GM10847 (cell line): ENCODE measurements around the gene HS3ST3A1.

Experiments
- POLR2A ChIP-seq: IDR thresholded peaks from 2 replicates; pipeline ENCODE4 v1.6.1; 2011; ENCODE audit not compliant: insufficient read length; ENCODE audit errors: extremely low read depth

The HS3ST3A1 gene

DNA sequence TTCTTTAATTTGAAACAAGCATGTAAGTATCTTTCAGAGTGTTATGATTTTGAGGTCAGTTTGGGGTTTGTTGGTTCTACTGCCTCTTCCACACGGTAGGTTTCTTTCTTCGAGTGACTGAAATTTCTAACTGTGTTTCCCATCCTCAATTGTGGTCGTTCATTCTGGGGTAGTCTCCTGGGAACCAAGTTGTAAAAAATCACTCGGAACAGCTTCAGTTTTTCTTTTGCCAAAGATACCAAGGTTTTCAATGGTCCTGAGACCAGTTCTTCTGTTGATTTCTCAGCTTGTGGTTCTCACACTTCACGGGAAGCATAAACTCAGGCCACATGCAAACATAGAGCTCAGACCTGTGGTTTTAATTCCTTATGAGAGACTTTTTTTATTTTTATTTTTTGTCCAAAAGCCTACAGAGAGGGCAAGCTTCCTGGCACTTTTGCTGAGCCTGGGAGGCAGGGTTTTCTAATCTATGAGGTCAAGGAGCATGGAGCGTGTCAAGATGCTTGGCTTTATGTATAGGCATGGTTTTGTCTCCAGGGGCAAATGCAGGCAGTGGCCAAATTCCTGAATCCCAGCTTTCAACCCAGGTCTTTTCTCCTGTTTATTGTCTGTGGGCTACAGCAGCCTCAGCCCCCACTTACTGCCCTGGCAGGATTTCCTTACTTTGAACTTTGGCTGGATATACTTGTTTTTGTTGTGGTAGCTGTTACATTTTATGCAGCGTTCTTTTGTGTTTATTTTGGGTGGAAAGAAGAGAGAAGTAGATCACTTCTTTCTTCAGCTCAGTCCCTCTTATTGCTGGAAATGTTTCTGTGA is 32.9 kb downstream of the HS3ST3A1 start:
- no peak for TF ChIP-seq POLR2A

DNA sequence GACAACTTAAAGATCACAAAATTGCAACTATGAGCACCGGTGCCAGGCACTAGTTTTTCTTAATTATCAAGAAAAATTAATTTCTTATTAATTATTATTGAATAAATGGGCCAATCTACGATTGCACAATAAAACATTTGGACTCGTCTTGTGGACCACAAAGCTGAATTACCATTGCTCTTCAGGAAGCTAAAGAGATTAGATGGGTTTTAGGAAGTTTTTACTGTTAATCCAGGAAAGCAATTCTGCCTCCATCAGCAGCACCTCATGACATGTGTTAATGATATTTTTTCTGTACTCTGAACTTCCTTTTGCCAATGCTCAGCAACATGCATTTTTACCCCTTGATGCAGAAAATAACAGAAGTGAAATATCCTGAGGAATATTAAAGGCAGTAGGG is 37.9 kb downstream of the HS3ST3A1 start:
- no peak for TF ChIP-seq POLR2A

DNA sequence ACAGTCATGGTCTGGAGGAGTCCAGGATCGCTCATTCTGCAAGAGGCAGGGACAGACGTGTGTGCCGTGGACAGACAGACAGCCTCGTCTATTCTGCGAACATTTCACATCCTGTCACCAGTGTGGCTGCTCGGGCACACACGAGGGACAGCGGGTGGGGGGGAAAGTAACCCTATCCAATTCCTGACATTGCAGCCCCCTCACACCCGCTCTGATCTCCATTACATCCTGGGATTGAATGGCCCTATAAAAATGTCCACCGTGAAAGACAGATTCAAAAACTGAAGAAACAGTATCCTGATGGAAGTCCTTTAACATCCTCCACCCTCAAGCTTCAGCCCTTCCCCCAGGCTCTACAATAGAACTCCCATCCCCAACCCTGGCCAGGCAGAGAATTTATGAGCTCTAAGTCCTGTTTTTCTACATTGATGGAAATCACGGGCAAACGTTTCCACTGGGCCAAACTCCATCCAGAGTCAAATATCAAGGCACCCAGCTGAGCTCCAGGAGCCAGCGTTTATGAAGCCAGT is 39.4 kb downstream of the HS3ST3A1 start:
- TF ChIP-seq POLR2A = no peak

DNA sequence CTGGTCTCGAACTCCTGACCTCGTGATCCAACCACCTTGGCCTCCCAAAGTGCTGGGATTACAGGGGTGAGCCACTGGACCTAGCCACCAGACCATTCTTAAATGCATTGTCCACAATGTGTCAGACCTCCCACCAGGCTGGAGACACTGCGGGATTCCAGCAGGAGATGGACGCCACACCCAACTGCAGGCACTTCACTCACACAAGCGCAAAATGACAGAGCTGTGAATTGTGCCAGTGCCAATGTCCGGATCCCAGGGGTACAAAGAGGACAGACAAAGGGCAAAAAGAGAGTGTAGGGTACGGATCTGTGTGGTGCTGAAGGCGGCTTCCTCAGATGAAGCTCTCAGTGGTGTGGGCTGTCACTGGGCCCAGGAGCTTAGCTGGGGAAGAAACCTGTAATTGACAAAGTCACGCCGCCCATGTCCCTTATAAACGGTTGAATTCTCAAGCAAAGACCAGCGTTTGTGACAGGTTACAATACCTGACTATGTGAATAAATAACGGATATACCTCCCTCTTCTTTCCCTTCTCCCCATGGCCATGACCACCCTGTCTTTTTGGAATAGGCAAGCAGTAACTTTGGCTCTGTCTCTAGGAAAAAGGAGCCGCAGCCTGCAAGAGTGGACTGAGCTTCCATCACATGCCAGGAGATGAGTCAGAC is 40.0 kb downstream of the HS3ST3A1 start:
- TF ChIP-seq POLR2A = no peak

DNA sequence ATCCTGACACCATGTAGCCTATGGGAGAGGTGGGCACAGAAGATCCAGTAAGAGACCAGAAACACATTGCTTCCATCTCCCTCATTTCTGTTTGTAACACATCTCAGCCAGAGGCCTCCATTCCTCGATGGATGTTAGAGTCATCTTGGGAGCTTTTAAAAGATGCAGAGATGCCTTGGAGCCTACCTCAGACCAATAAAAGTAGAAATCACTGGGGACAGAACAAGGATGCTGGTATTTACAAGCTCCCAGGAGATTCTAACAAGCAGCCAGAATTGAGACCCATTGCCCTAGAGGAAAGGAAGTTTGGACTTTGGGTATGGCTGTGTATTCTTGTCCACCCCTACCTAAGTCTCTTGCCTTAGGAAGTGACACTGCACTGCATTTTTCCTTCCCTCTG is 40.8 kb downstream of the HS3ST3A1 start:
- TF ChIP-seq POLR2A = no peak

DNA sequence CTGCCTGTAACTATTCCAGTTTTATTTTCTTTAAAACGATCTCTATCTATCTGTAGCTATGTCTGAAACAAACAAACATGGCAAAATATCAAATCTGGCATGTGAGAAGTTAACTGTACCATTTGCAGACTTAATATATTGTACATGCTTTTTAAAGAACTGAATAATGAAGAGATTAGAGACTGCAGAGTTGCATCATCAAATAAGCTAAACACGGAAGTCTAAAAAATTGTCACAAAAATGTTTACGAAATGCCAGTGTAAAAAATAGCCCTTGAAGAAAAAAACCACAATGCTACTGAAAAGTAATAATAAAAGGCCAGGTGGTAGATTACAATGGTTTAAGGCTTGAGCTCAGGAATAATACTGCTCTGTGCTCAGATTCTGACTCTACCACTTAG is 43.1 kb downstream of the HS3ST3A1 start:
- TF ChIP-seq POLR2A = no peak

DNA sequence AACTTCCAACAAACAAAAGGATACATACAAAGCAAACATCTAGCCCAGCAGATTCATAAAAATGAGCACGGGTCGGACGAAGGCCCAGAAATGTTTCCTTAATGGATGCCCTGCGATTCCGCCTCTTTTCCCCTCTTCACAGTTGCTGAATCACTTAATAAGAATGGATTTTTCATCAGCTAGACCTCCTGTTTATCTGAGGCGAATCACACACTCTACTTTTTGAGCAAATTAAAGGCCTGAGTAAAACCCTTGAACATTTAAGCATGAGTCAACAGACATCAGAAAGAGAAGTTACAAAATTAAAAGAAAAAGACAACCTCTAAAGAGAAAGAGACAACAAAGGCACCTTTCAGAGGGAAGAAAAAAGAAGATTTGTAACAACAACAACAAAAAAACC is 44.7 kb downstream of the HS3ST3A1 start:
- no peak for TF ChIP-seq POLR2A

DNA sequence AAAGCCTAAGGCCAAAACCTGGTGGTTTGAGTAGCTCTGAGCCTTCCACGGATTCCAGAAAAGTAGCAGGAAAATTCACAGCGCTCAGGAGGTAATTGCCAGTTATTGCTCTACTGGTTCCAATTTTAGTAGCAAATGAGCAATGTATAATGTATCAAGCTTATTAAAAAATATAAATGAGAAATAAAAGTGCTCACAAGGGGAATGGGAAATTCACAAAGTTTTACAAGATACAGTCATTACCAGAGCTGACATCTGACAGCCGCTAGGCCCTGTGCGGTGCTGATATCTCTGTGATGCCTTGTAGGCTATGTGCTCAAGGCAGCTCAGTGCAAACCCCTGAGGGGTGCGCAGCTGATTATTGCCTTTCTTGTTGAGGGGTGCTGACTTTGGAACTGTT is 47.5 kb downstream of the HS3ST3A1 start:
- TF ChIP-seq POLR2A = no peak

DNA sequence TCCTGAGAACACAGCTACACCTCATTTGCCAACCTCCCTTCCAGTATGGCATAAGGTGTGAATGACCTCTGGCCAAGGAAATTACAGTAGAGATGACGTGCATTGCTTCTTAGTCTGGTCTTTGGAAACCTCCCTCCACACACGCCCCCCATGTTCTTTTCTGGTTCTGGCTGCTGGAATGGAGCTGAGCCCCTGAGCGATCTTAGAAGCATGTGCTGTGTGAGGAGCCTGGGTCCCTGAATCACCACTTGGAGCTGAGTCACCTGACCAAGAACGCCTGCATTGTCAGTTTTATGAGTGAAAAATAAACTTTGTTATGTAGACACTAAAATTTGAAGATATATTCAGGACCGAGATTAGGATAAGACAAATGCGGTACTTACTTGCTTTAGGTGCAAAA is 51.4 kb downstream of the HS3ST3A1 start:
- no peak for TF ChIP-seq POLR2A

DNA sequence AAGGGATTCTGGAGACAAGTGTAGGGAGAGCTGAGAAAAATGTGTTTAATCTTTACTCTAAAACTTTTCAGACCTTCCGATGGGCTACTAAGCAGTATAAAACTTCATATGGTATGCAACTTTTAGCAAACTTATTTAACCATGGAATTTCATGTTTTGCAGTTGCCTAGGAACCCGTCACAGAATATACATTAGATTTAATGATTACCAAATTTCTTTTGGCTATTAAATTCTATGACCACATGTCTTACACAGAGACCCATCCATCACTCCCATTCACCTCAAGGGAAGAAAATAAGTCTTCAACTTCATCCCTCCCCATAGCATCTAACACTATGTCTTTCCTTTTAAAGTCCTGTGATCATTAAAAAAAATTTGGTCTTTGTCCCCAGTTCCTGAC is 54.9 kb downstream of the HS3ST3A1 start:
- TF ChIP-seq POLR2A = no peak

DNA sequence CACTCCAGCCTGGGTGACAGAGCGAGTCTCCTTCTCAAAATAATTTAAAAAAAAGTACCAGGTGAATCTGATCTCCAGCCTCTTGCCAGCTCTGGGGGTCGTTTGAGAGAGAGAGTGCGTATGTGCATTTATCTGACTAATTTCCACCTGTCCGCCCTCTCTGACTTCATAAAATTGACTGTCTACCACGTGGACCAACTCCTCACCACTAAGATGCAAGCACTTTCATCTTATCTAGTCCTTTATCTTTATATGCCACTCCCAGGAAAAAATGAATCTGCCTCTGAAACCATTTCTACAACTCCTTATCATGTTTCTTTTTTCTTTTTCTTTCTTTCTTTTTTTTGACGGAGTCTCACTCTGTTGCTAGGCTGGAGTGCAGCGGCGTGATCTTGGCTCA is 55.8 kb downstream of the HS3ST3A1 start:
- no peak for TF ChIP-seq POLR2A

DNA sequence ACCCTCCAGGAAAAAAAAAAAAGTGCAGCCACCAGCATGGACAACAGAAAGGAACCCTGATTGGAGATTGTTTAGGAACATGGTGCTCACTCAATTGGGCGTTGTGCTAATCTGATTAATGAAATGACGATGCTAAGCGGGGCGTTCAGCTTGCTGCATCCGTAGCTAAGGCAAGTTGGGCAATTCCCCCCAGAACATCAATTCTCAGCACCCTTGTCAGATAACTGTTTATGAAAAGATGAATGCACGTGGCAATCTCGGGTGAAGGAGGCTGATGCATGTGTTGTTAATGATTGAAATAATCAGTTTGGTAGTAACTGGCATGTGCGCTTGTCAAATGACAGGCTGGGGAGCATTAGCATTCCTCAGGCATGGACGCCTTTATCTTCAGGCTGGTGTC is 57.0 kb downstream of the HS3ST3A1 start:
- no peak for TF ChIP-seq POLR2A

DNA sequence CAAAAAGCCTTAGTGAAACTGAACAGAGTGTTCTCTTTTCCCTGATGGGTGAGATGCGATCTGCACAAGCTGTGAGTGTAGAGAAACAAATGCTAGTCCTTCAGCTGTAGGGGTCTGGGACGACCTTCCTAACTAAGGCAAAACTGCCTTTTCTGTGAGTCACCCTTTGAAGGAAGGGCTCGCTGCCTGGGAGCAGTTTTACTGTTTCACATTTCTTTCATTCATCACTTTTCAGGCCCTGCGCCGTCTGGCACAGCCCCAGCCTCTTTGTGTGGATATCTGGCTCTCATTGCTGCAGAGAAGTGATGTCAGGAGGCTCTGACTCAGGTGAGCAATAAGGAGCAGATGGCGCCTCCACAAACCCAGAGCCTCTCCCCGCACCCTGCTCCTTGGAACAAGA is 57.4 kb downstream of the HS3ST3A1 start:
- TF ChIP-seq POLR2A = no peak

DNA sequence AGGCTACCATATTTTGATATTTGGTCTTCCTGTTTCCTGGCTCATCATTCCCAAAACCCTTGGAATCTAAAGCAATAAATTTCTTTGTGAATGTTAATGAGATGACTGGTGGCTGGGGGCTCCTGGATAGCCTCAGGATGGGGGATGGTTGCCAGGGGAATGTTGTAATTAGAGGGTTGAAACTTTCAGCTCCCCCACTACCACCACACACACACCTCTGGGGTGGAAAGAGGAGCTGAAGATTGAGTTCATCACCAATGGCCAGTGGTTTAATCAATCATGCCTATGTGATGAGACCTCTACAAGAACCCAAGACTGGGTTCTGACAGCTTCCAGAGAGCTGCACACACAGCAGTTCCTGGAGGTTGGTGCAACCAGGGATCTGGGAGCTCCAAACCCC is 59.1 kb downstream of the HS3ST3A1 start:
- no peak for TF ChIP-seq POLR2A

DNA sequence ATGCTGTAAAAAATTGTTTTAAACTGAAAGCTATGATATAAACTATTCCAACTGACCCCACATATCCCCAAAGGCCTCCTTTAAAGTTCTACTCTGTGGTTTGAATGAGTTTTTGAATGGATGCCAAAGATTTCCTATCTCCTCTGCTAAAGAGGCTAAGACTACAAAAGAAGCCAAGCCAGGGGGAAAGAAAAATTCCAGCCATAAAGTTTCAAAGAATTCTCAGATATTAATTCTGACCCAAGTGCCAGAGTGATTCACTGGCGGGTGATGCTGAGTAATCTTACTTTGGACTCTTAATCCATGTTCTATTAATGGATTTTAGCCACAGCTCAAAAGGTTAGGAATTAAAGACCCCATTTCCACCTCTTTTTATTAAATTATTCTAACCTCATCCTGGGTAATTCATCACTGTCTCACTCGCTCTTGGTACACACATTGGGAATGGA is 60.7 kb downstream of the HS3ST3A1 start:
- TF ChIP-seq POLR2A = no peak

DNA sequence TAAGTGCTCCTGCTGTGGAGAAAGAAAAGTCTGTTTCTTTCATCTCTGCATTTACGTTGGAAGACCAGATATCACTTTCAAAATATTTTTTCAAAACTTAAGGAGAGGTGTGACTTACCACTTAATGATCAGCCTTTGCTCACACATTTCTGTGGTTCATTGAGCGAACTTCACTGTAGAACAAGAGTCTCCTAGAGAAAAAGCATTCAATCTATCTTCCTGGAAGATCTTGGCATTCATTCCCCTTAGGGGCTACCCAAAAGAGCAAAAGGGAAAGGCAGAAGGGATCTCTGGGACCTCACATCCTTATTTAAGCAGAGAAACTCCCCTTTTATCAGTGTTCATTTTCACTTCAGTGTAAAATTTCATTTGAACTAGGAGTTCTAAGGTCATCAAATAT is 61.2 kb downstream of the HS3ST3A1 start:
- TF ChIP-seq POLR2A = no peak
